Loucy (cell line): Measurements from ENCODE around the gene C22orf23.

ENCODE experiments used
- H2AFZ ChIP-seq: fragments of 200-600 bp; sonication (generic); 2 replicates; pipeline ENCODE4 v1.6.0; 2016; ENCODE audit warnings: antibody characterized with exemption, mild to moderate bottlenecking, low read length, moderate library complexity
- H3F3A ChIP-seq: fragments of 200-600 bp; 2 replicates; pipeline ENCODE4 v1.6.0; 2016; ENCODE audit warnings: antibody characterized with exemption, low read depth, mild to moderate bottlenecking
- H3K27me3 ChIP-seq: fragments of 200-600 bp; sonication (generic); 2 replicates; pipeline ENCODE4 v1.6.1; 2014; ENCODE audit warnings: low read length, mild to moderate bottlenecking; ENCODE audit not compliant: insufficient read depth, poor library complexity, severe bottlenecking
- H3K36me3 ChIP-seq: fragments of 200-600 bp; sonication (generic); 2 replicates; pipeline ENCODE4 v1.6.1; 2016; ENCODE audit warnings: low read length; ENCODE audit not compliant: insufficient read depth
- H3K4me1 ChIP-seq: fragments of 200-600 bp; sonication (generic); 2 replicates; pipeline ENCODE4 v1.5.1; 2014; ENCODE audit warnings: low read length, mild to moderate bottlenecking; ENCODE audit not compliant: insufficient read depth, poor library complexity, severe bottlenecking
- H3K4me2 ChIP-seq: fragments of 200-600 bp; sonication (generic); 2 replicates; pipeline ENCODE4 v1.6.0; 2014; ENCODE audit warnings: antibody characterized with exemption, low read length, low read depth, mild to moderate bottlenecking; ENCODE audit not compliant: poor library complexity, severe bottlenecking
- H3K4me3 ChIP-seq: fragments of 200-600 bp; sonication (generic); 2 replicates; pipeline ENCODE4 v1.5.1; 2014; ENCODE audit warnings: low read length, mild to moderate bottlenecking, mixed read lengths; ENCODE audit not compliant: poor library complexity, severe bottlenecking
- H3K79me2 ChIP-seq: fragments of 200-600 bp; sonication (generic); 2 replicates; pipeline ENCODE4 v1.6.1; 2014; ENCODE audit warnings: low read length; ENCODE audit not compliant: insufficient read depth
- H3K9ac ChIP-seq: fragments of 200-600 bp; sonication (generic); 2 replicates; pipeline ENCODE4 v1.6.0; 2014; ENCODE audit warnings: mild to moderate bottlenecking, low read depth, low read length, moderate library complexity; ENCODE audit not compliant: poor library complexity, severe bottlenecking
- H3K9me2 ChIP-seq: fragments of 200-600 bp; sonication (generic); replicated peaks from 2 replicates; pipeline ENCODE4 v1.6.1; 2016; ENCODE audit warnings: low read depth, low read length, mixed read lengths
- H3K9me3 ChIP-seq: fragments of 200-600 bp; sonication (generic); 2 replicates; pipeline ENCODE4 v1.6.1; 2014; ENCODE audit warnings: mild to moderate bottlenecking, antibody characterized with exemption, low read length, low read depth; ENCODE audit not compliant: insufficient read depth
- H4K20me1 ChIP-seq: fragments of 200-600 bp; sonication (generic); 2 replicates; pipeline ENCODE4 v1.6.0; 2014; ENCODE audit warnings: antibody characterized with exemption, low read length, mild to moderate bottlenecking; ENCODE audit not compliant: insufficient read depth, poor library complexity, severe bottlenecking
- CTCF ChIP-seq: fragments of 200-600 bp; sonication (generic); conservative IDR thresholded peaks from 2 replicates; pipeline ENCODE4 v1.5.1; 2014; ENCODE audit warnings: mild to moderate bottlenecking, antibody characterized with exemption, low read length
- EZH2phosphoT487 ChIP-seq: fragments of 200-600 bp; IDR thresholded peaks from 2 replicates; pipeline ENCODE4 v1.6.1; 2018; ENCODE audit warnings: antibody characterized with exemption, mild to moderate bottlenecking, moderate library complexity, borderline replicate concordance

C22orf23 gene

GRCh38 chr22:37926358-37926757, 27.0 kb downstream of the C22orf23 start:
- TF ChIP-seq CTCF, result no peak
- no peak for TF ChIP-seq EZH2phosphoT487
- no peaks in the 10 kb centered on the region for H3K9me2 ChIP-seq
- H3K4me2 ChIP-seq, result no peak overlapping the region
- H3K9ac ChIP-seq, result no peak overlapping the region
- H3K4me1 ChIP-seq, result no peaks in the 10 kb centered on the region
- H3F3A ChIP-seq, result no peaks in the 10 kb centered on the region
- H3K79me2 ChIP-seq, result no peaks in the 10 kb centered on the region
- no peak overlapping the region for H2AFZ ChIP-seq
- H3K27me3 ChIP-seq, result no peaks in the 10 kb centered on the region
- no peaks in the 10 kb centered on the region for H4K20me1 ChIP-seq
- H3K36me3 ChIP-seq, result peaks cover 22% of the 10 kb centered on the region; the same call in 1 of the 2 replicates
- no peaks in the 10 kb centered on the region for H3K9me3 ChIP-seq
- no peak overlapping the region for H3K4me3 ChIP-seq

DNA sequence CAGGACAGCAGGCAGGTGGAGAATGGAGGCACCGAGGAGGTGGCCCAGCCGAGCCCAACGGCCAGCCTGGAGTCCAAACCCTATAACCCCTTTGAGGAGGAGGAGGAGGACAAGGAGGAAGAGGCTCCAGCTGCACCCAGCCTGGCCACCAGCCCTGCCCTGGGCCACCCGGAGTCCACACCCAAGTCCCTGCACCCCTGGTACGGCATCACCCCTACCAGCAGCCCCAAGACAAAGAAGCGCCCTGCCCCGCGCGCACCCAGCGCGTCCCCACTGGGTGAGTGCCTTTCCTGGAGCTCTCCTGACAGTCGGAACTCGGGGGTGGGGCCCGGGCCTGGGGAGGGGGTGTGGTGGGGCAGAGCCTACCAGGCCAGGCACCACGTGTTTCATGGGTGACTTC, 27.6 kb downstream of the C22orf23 start:
- H3K36me3 ChIP-seq, result peaks cover 22% of the 10 kb centered on the region; the same call in 1 of the 2 replicates
- H3K27me3 ChIP-seq, result no peaks in the 10 kb centered on the region
- no peaks in the 10 kb centered on the region for H4K20me1 ChIP-seq
- H3K4me3 ChIP-seq, result no peak overlapping the region
- H2AFZ ChIP-seq, result no peak overlapping the region
- no peak for TF ChIP-seq CTCF
- no peak for TF ChIP-seq EZH2phosphoT487
- no peaks in the 10 kb centered on the region for H3K79me2 ChIP-seq
- H3K9ac ChIP-seq, result no peak overlapping the region
- H3F3A ChIP-seq, result no peaks in the 10 kb centered on the region
- H3K9me3 ChIP-seq, result no peaks in the 10 kb centered on the region
- H3K4me2 ChIP-seq, result no peak overlapping the region
- H3K9me2 ChIP-seq, result no peaks in the 10 kb centered on the region
- H3K4me1 ChIP-seq, result no peaks in the 10 kb centered on the region

- peaks cover 22% of the 10 kb centered on the region; the same call in 1 of the 2 replicates for H3K36me3 ChIP-seq
- H3K4me3 ChIP-seq, result no peak overlapping the region
- no peak overlapping the region for H3K4me2 ChIP-seq
- H3K27me3 ChIP-seq, result no peaks in the 10 kb centered on the region
- no peaks in the 10 kb centered on the region for H4K20me1 ChIP-seq
- no peak overlapping the region for H3K9ac ChIP-seq
- no peak overlapping the region for H2AFZ ChIP-seq
- H3K9me2 ChIP-seq, result no peaks in the 10 kb centered on the region
- H3K79me2 ChIP-seq, result no peaks in the 10 kb centered on the region
- no peaks in the 10 kb centered on the region for H3K4me1 ChIP-seq
- no peaks in the 10 kb centered on the region for H3F3A ChIP-seq
- TF ChIP-seq EZH2phosphoT487, result no peak
- no peak for TF ChIP-seq CTCF
- H3K9me3 ChIP-seq, result no peaks in the 10 kb centered on the region
These were observed 28.1 kb downstream of the C22orf23 start for GRCh38 chr22:37925330-37925729.
